ENCODE results near the gene EPHB2. TPM values are rescaled to one million over a fixed set of nuclear protein-coding genes. Genes with fewer than 3 reads are reported as not detected.

EPHB2 gene
- total and polyA plus RNA-seq, 2 of the 8 experiments (the other 6 are each of a cell fraction or from before 2014, with no cell fraction given) = 15.8 to 17.2 TPM

- DNase-seq (ENCODE audit: low read depth in 1 of 2, low spot score in 2 of 2) (no peak), FAIRE-seq (no peak)
- no peak overlapping the region for H4K5ac ChIP-seq (ENCODE audit: insufficient read length, low read depth, low read length)
- CTCF ChIA-PET (ENCODE audit: partially characterized antibody) = interaction anchor here (0.6 to 1.2 kb wide), 4 partner anchors 27 to 211 kb away, joined by 3 to 10 read pairs (median 4); no protein-coding TSS in a partner anchor
- H3K23me2 ChIP-seq (ENCODE audit: low read depth, low read length) = no peaks in the 10 kb centered on the region
- no peak overlapping the region; the same call in 1 of the 2 replicates for H3K18ac ChIP-seq (ENCODE audit: extremely low read depth, low read length)
- H2BK15ac ChIP-seq (ENCODE audit: low read length) = no peak overlapping the region
- no peak overlapping the region for H4K91ac ChIP-seq (replicated peaks; ENCODE audit: insufficient read length, low read length)
- H2AFZ ChIP-seq (ENCODE audit: low read length) = no peak overlapping the region
- H4K20me1 ChIP-seq (replicated peaks in 1 of 2; ENCODE audit: control insufficient read depth in 1 of 2, insufficient read depth in 2 of 2, low read length in 2 of 2) = no peaks in the 10 kb centered on the region
- H3K79me2 ChIP-seq (ENCODE audit: control insufficient read depth in 1 of 2, insufficient read depth in 2 of 2, low read length in 2 of 2) = no peaks in the 10 kb centered on the region
- H3K23ac ChIP-seq (ENCODE audit: insufficient read length) = no peak overlapping the region
- no peak overlapping the region for H3K14ac ChIP-seq (ENCODE audit: insufficient read length)
- no peak overlapping the region for H2BK5ac ChIP-seq (ENCODE audit: low read depth, low read length)
- no peak overlapping the region for H3K4me3 ChIP-seq (ENCODE audit: extremely low read depth in 1 of 4, insufficient read depth in 2 of 4, low read depth in 3 of 4, low read length in 4 of 4)
- no peak overlapping the region for H3K27ac ChIP-seq (ENCODE audit: low read depth, low read length)
- POLR2A ChIA-PET (ENCODE audit: partially characterized antibody) = interaction anchor here (0.9 kb wide), 1 partner anchor 10 kb away, joined by 3 read pairs; no protein-coding TSS in a partner anchor
- H2BK12ac ChIP-seq (ENCODE audit: low read depth, low read length) = 0 out of 2 replicates have a peak overlapping the region, but pooled peaks have one; percentile 60
- H2BK120ac ChIP-seq (replicated peaks; ENCODE audit: low read depth, low read length) = no peak overlapping the region
- H3K79me1 ChIP-seq (ENCODE audit: low read depth, low read length) = no peaks in the 10 kb centered on the region
- no peak overlapping the region for H3K4me2 ChIP-seq (ENCODE audit: insufficient read depth in 1 of 2, low read depth in 2 of 2, low read length in 2 of 2)
- H3K56ac ChIP-seq (replicated peaks; ENCODE audit: insufficient read length, low read depth, low read length) = no peak overlapping the region
- H4K8ac ChIP-seq (ENCODE audit: extremely low read depth, insufficient read depth, low read length) = no peak overlapping the region
- no peaks in the 10 kb centered on the region; a peak in 1 of 8 replicates for H3K36me3 ChIP-seq (ENCODE audit: control insufficient read depth in 2 of 4, insufficient read depth in 4 of 4, low read length in 3 of 4)
- H3K4me1 ChIP-seq (replicated peaks in 1 of 4; ENCODE audit: control insufficient read depth in 3 of 4, insufficient read depth in 4 of 4, low read length in 3 of 4) = peaks cover 0 to 7% (median 0%) of the 10 kb centered on the region in 4 experiments; a peak in 4 of 7 replicates
- no peak overlapping the region for H3K9ac ChIP-seq (replicated peaks in 1 of 4; ENCODE audit: extremely low read depth in 1 of 4, low read depth in 3 of 4, low read length in 3 of 4)
- 69% methylated on average over 9 of the region's 9 CpGs; no CpG with 5 or more reads in 1 of the 2 experiments for WGBS, 2 experiments (ENCODE audit: extremely low coverage in 1 of 2, insufficient coverage in 1 of 2, insufficient read length in 1 of 2, insufficient replicate concordance in 2 of 2, low coverage in 1 of 2, low lambda C conversion rate in 2 of 2, missing lambda C conversion rate in 1 of 2)
- H2BK20ac ChIP-seq (ENCODE audit: low read length) = no peak overlapping the region
- no peaks in the 10 kb centered on the region for H3K9me3 ChIP-seq (ENCODE audit: insufficient read depth in 2 of 2, low read depth in 1 of 2, low read length in 1 of 2)
- no peak overlapping the region for H2AK5ac ChIP-seq (ENCODE audit: low read depth, low read length)
- no peak overlapping the region for H3K4ac ChIP-seq (replicated peaks; ENCODE audit: insufficient read length, low read depth, low read length)
- H3K27me3 ChIP-seq (replicated peaks in 1 of 4; ENCODE audit: control insufficient read depth in 3 of 4, extremely low read depth in 1 of 4, insufficient read depth in 3 of 4, low read length in 3 of 4) = no peaks in the 10 kb centered on the region
- TF ChIP-seq MAX (IDR thresholded peaks at IDR 0.05) = no peak
- TF ChIP-seq SP4 (IDR thresholded peaks at IDR 0.05; ENCODE audit: low read length) = no peak
- TF ChIP-seq E2F6 (IDR thresholded peaks at IDR 0.05) = no peak
- no peak for TF ChIP-seq SAP30 (IDR thresholded peaks at IDR 0.05; ENCODE audit: insufficient read depth, insufficient replicate concordance, low read length)
- no peak for TF ChIP-seq CTCF (IDR thresholded peaks at IDR 0.05; ENCODE audit: control extremely low read depth in 1 of 3, insufficient read depth in 1 of 3, low read depth in 1 of 3, low read length in 3 of 3)
- no peak for TF ChIP-seq BACH1 (IDR thresholded peaks at IDR 0.05; ENCODE audit: low read length)
- TF ChIP-seq KDM1A (IDR thresholded peaks at IDR 0.05; ENCODE audit: borderline replicate concordance, low read length) = no peak
- no peak for TF ChIP-seq EZH2 (IDR thresholded peaks at IDR 0.05; ENCODE audit: low read depth, low read length, severe bottlenecking)
- TF ChIP-seq TBP (IDR thresholded peaks at IDR 0.05; ENCODE audit: low read depth, low read length) = no peak
- no peak for TF ChIP-seq KDM5A (IDR thresholded peaks at IDR 0.05; ENCODE audit: low read length)
- no peak for TF ChIP-seq CEBPB (IDR thresholded peaks at IDR 0.05; ENCODE audit: low read depth, low read length)
Measured at GRCh38 chr1:22741118-22741517, 30.5 kb downstream of the EPHB2 start.
